ENCODE results near the gene XKR7.
"Not testable (repeated sequence)": the region's sequence is repeated elsewhere in the genome, so short reads cannot be mapped to it uniquely, and the experiment has no call there.

The XKR7 gene

DNA sequence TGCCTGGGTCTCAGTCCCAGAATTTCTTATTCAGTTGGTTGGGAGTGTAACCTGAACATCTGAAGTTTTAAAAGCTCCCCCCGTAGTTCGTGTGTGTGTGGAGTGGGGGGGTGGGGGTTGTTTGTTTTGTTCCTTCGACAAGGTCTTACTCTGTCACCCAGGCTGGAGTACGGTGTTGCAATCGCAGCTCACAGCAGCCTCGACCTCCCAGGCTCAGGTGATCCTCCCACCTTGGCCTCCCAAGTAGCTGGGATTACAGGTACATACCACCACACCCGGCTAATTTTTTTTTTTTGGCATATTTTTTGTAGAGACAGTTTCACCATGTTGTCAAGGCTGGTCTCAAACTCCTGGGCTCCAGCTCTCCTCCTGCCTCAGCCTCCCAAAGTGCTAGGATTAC lies 45.4 kb downstream of the XKR7 start:
- no peak for DNase-seq (ENCODE audit: low read depth)

GRCh38 chr20:32017711-32018251 lies 49.8 kb downstream of the XKR7 start:
- no peak for DNase-seq (ENCODE audit: low read depth)

GRCh38 chr20:32018269-32019155 lies 50.6 kb downstream of the XKR7 start:
- peak; percentile 11 for DNase-seq (ENCODE audit: low read depth)

DNA sequence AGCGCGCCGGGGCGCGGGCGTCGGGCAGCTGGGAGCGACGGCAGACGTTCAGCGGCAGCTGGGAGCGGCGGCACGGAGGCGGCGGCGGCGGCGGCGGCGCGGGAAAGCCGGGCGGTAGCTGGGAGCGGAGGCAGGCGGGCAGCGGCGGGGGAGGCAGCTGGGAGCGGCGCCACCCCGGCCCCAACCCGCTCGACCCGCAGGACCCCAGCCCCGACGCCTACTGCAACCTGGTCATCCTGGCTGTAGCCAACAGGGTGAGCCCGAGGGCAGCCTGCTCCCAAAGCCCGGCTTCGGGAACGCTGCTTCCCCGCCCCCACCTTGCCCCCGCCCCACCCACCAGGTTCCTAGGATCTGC lies 51.2 kb downstream of the XKR7 start:
- DNase-seq (ENCODE audit: low read depth): no peak

- no peak for DNase-seq (ENCODE audit: low read depth)
Observed at GRCh38 chr20:32019563-32020463, 51.9 kb downstream of the XKR7 start.

- DNase-seq (ENCODE audit: low read depth): no peak
Observed at GRCh38 chr20:32021091-32021490, 53.1 kb downstream of the XKR7 start.

DNA sequence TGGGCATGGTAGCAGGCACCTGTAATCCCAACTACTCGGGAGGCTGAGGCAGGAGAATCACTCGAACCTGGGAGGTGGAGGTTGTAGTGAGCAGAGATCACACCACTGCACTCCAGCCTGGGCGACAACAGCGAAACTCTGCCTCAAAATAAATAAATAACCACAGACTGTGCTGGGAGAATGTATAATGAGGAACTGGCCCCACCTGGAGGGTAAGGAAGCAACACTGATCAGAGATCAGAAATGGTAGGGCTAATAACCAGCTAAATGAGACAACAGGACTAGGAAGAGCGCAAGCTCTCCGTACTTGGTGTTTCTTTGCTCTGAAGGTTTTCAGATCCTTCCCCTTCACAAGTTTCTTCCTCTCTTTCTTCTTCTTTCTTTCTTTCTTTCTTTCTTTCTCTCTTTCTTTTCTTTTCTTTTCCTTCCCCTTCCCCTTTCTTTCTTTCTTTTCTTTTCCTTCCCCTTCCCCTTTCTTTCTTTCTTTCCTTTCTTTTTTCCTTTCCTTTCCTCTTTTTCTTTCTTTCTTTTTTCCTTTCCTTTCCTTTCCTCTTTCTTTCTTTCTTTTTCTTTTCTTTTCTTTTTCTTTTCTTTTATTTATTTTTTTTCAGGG lies 56.8 kb downstream of the XKR7 start:
- no peak for DNase-seq (ENCODE audit: low read depth)

- no peak for DNase-seq (ENCODE audit: low read depth)
Observed at GRCh38 chr20:32027643-32028042, 59.7 kb downstream of the XKR7 start.

DNA sequence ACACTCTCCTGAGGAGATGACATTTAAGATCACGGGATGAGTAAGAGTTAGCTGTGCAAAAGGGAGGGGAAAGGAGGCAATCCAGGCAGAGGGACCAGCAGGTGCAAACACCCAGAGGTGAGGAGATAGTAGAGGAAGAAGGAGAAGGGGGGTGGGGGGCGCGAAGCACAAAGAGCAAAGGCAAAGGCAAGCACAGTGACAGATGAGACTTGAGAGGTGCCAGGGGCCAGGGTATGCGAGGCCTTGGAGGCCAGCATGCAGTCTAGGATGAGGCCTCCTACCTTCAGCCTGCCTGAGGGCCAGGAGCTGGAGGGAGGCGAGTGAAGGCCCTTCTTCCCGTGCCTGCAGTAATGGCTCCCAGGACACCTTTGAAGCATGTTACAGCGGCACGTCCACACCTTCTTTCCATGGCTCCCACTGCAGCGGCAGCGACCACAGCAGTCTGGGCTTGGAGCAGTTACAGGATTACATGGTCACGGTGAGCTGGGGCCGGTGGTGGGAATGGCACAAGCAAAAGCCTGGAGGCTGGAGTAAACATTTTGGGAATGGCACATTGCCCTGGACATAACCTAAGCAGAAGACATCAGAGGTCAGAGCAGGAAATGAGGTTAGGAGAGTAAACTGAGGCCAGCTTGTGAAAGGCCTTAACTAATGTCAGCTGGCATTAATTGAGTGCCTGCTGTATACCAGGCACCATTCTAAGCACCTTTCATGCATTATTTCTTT lies 60.9 kb downstream of the XKR7 start:
- DNase-seq (ENCODE audit: low read depth): no peak

DNA sequence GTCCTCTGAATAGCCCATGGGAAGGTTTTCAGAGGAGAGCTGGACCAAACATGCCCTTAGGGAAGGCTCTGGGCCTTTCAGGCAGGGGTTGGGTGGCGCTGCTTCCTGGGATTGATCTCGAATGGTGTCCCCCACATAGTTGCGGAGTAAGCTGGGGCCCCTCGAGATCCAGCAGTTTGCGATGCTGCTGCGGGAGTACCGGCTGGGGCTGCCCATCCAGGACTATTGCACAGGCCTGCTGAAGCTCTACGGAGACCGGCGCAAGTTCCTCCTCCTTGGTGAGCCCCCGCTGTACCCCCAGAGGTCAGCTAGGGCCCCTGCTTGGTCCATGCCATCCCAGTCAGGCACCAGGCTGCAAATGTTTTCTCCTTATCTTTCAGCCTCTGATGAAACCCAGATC lies 61.6 kb downstream of the XKR7 start:
- DNase-seq (ENCODE audit: low read depth): no peak

DNA sequence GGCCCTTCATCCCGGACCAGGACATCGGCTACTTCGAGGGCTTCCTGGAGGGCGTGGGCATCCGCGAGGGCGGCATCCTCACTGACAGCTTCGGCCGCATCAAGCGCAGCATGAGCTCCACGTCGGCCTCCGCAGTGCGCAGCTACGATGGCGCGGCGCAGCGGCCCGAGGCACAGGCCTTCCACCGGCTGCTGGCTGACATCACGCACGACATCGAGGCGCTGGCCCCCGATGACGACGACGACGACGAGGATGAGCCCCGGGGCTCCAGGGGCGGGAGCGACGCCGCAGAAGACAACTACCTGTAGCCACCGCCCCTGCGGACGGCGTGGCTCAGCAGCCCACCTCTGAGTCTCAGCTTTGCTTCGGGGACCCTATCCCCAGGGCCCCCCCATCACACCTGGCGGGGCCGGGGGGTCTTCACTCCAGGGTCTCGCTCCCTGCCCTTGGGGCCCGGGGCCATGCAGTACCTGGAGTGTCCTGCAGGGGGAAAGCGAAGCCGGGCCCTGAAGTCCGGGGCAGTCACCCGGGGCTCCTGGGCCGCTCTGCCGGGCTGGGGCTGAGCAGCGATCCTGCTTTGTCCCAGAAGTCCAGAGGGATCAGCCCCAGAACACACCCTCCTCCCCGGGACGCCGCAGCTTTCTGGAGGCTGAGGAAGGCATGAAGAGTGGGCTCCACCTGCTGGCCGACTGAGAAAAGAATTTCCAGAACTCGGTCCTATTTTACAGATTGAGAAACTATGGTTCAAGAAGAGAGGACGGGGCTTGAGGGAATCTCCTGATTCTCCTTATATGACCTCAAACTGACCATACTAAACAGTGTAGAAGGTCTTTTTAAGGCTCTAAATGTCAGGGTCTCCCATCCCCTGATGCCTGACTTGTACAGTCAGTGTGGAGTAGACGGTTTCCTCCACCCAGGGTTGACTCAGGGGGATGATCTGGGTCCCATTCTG lies 63.3 kb downstream of the XKR7 start:
- peak; percentile 36 for DNase-seq (ENCODE audit: low read depth)

DNA sequence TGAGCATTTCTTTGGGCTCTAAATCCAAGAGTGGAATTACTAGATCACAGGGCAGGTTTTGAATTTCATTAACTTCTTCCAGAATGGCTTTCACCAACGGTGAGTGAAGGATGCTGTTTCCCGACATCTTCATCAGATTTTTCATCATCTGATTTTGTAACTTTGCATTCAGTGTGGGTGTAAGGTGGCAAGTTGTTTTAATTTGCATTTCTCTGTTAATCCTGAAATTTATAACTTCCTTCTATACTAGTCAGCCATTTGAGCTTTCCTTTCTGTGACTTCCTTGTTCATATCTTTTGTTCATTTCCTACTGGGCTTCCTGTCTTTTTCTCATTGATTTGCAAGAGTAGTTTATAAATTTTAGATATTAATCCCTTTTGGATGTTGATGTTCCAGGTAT lies 65.4 kb downstream of the XKR7 start:
- DNase-seq (ENCODE audit: low read depth): no peak

GRCh38 chr20:32033721-32034120 lies 65.8 kb downstream of the XKR7 start:
- DNase-seq (ENCODE audit: low read depth): not testable (repeated sequence)

GRCh38 chr20:32034581-32035425 lies 66.9 kb downstream of the XKR7 start:
- DNase-seq (ENCODE audit: low read depth): no peak

DNA sequence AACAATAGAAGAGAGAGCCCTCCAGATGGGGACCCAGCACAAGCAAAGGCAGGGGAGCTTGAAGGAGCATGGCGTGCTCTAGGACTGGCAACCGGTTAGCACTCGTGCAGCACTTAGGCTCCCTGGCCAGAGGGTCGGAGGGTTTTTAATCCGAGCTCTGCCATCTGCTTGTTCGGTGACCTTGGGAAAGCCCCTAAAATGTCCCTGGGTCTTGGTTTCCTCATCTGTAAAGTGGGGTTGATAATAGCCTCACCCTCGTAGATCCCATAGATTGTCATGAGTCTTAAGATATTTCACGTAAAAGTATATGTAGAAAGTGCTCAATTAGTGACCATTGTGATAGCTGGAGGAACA lies 67.5 kb downstream of the XKR7 start:
- no peak for DNase-seq (ENCODE audit: low read depth)

GRCh38 chr20:32036252-32036651 lies 68.3 kb downstream of the XKR7 start:
- DNase-seq (ENCODE audit: low read depth): no peak

DNA sequence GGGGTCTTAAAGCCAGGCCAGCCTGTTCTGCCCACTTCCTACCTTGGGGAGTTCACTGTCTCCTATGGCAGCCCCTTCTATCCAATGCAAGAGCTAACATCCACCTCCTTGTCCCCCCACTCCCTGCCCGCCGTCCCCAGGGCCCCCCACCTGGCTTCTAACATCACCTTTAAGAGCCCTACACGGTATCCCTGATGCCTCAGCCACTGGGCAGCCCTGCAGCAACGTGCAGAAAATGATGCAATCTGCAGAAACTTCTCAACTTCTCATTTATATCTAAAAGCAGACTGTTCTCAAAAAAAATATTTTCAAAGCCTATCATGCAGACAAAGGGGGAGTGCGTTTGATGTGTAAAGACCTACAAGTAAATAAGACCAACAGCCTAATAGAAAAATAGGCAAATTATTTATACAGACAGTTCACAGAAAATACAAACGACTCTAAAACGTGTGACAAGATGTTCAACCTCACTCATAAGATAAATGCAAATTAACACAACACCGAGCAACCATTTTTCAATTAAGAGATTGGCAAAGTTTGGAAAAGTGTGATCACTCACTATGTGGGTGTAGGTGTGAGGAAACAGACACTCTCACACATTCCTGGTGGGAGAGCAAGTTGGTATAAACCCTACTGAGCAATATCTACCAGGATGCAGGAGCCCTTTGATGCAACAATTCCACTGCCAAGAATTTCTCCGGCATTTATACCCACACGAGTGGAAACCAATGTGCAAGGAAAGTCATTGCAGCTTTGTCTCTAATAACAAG lies 69.0 kb downstream of the XKR7 start:
- DNase-seq (ENCODE audit: low read depth): no peak

- DNase-seq (ENCODE audit: low read depth): no peak
Observed at GRCh38 chr20:32037929-32038328, 70.0 kb downstream of the XKR7 start.
